Progenitor cell of endocrine pancreas (in vitro differentiated cells): ENCODE measurements around the gene PPP2R2B. TPM values are rescaled to one million over a fixed set of nuclear protein-coding genes. Genes with fewer than 3 reads are reported as not detected.

ENCODE experiments used
- DNase-seq: peaks from one replicate; pipeline ENCODE4 v3.0.0; 2021; ENCODE audit warnings: low spot score; ENCODE audit not compliant: unreplicated experiment
- H3K27ac Mint-ChIP-seq: 2 replicates; pipeline ENCODE4 v1.8.0; 2021; ENCODE audit warnings: mild to moderate bottlenecking, moderate library complexity, mixed read lengths
- H3K27me3 Mint-ChIP-seq: 2 replicates; pipeline ENCODE4 v1.8.0; 2021; ENCODE audit warnings: mixed read lengths
- H3K36me3 Mint-ChIP-seq: 2 replicates; pipeline ENCODE4 v1.8.0; 2022; ENCODE audit warnings: mixed read lengths; ENCODE audit not compliant: insufficient read depth
- H3K4me1 Mint-ChIP-seq: 2 replicates; pipeline ENCODE4 v1.8.0; 2021; ENCODE audit warnings: low read depth, mixed read lengths
- H3K4me3 Mint-ChIP-seq: 2 replicates; pipeline ENCODE4 v1.8.0; 2021; ENCODE audit warnings: low read depth, mild to moderate bottlenecking, moderate library complexity, mixed read lengths
- H3K9me3 Mint-ChIP-seq: 2 replicates; pipeline ENCODE4 v1.8.0; 2021; ENCODE audit warnings: low read depth, mixed read lengths
- long read RNA-seq: library from polyadenylated mRNA; unstranded; transcript quantifications from one replicate; pipeline ENCODE4 v2.0.0, GENCODE V29; 2020
- total RNA-seq: library from RNA; stranded (reverse); gene quantifications from 2 replicates; pipeline ENCODE4 v1.2.1, GENCODE V29; 2021
- TF ChIP-seq, protein P1 (sequence below): fragments of 200-600 bp; sonication (generic); IDR thresholded peaks from one replicate; pipeline ENCODE4 v1.5.0; 2021; ENCODE audit warnings: antibody characterized with exemption, mild to moderate bottlenecking; ENCODE audit not compliant: unreplicated experiment

Gene PPP2R2B
- total RNA-seq = 1.8 and 3.5 TPM in 2 replicates
- long read RNA-seq, full-length matches to known transcripts = 5 of 9 reads
- long read RNA-seq, partial matches to known transcripts = 2 of 9 reads
- long read RNA-seq, other reads (novel, unspliced or antisense) = 2 of 9 reads

DNA sequence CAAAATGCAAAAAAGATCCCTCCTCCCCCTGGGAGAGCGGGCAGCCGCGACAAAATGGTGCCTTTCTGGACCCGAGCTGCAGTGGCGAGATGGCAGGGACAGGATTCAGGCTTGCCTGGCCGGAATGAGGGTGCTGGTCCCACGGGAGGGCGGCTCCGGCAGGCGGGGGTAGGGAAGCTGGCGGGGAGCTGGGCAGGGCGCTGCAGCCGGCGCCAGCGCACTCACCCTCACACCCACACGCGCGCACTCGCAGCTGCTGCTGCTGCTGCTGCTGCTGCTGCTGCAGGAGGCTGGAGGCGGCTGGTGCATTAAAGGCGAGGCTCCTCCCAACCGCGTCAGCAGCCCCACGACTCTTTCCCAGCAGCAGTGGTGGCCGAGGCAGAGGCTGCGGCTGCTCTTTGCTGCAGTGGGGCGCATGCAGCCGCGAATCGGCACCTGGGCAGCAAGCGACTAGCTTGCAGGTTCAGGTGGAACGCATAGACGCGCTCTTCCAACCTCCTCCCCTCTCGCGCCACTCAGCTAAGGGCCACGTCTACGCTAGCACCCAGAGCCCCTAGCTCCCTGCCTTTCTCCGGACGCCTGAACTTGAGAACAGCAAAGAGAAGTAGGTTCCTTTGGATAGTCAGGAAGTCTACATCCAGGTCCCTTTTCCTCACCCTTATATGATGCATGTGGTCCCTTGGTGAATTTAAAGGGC is at the start of gene PPP2R2B:
PPP2R2B (minus strand) TSS at position 282 of the 697 bp plus-strand sequence.
- peak; percentile 40 for DNase-seq
- Mint-ChIP-seq H3K4me3 (peak within 1 kb of the TSS; percentile 80), H3K27me3 (peaks cover 65% of the 10 kb centered on the region), H3K27ac (peak within 1 kb of the TSS; percentile 85), H3K4me1 (peaks cover 7% of the 10 kb centered on the region), H3K9me3 (no peaks in the 10 kb centered on the region), H3K36me3 (no peaks in the 10 kb centered on the region)
- TF ChIP-seq, protein P1, sequence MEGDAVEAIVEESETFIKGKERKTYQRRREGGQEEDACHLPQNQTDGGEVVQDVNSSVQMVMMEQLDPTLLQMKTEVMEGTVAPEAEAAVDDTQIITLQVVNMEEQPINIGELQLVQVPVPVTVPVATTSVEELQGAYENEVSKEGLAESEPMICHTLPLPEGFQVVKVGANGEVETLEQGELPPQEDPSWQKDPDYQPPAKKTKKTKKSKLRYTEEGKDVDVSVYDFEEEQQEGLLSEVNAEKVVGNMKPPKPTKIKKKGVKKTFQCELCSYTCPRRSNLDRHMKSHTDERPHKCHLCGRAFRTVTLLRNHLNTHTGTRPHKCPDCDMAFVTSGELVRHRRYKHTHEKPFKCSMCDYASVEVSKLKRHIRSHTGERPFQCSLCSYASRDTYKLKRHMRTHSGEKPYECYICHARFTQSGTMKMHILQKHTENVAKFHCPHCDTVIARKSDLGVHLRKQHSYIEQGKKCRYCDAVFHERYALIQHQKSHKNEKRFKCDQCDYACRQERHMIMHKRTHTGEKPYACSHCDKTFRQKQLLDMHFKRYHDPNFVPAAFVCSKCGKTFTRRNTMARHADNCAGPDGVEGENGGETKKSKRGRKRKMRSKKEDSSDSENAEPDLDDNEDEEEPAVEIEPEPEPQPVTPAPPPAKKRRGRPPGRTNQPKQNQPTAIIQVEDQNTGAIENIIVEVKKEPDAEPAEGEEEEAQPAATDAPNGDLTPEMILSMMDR = no peak

DNA sequence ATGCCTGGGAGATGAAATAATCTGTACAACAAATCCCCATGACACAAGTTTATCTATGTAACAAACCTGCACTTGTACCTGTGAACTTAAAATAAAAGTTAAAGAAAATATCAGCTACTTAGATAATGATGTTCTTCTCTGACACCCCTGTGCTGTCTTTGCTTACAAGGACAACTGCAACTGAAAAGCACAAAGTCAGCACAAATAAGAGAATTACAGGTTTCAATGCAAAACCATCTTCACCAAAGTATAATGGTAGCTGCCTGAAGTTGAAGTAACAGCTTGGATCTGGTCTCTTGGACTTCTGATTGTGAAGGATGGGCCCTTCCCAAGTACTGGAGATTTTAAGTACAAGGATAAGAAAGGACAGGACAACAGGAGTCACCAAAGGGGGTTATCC is 45.6 kb upstream of the PPP2R2B start:
- no peaks in the 10 kb centered on the region for H3K36me3 Mint-ChIP-seq
- TF ChIP-seq, protein P1 = no peak
- H3K9me3 Mint-ChIP-seq = no peaks in the 10 kb centered on the region
- no peak for DNase-seq
- H3K27me3 Mint-ChIP-seq = peaks cover 5% of the 10 kb centered on the region
- H3K4me1 Mint-ChIP-seq = peaks cover 7% of the 10 kb centered on the region
- no peak overlapping the region for H3K4me3 Mint-ChIP-seq
- no peak overlapping the region for H3K27ac Mint-ChIP-seq

DNA sequence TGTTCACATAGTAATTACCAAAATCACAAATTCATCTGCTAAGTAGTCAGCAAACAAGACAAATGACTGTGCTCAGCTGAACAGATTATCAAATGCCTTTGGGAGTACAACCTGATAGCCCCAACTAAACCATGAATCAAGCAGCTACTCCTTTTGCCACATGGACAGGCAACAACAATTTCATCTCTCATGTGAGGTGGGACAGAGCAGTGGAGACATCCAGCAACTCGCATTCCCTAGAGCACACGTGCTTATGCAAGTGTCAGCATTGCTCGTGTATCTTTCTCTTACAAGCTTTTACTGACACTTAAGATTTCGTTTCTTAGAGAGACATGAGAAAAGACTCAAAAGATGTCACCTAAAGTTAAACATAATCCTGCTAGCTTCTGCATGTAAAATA is 42.7 kb upstream of the PPP2R2B start:
- H3K27ac Mint-ChIP-seq = no peak overlapping the region
- H3K36me3 Mint-ChIP-seq = no peaks in the 10 kb centered on the region
- peaks cover 10% of the 10 kb centered on the region for H3K4me1 Mint-ChIP-seq
- TF ChIP-seq, protein P1 = no peak
- no peak for DNase-seq
- H3K4me3 Mint-ChIP-seq = no peak overlapping the region
- peaks cover 5% of the 10 kb centered on the region for H3K27me3 Mint-ChIP-seq
- H3K9me3 Mint-ChIP-seq = no peaks in the 10 kb centered on the region

DNA sequence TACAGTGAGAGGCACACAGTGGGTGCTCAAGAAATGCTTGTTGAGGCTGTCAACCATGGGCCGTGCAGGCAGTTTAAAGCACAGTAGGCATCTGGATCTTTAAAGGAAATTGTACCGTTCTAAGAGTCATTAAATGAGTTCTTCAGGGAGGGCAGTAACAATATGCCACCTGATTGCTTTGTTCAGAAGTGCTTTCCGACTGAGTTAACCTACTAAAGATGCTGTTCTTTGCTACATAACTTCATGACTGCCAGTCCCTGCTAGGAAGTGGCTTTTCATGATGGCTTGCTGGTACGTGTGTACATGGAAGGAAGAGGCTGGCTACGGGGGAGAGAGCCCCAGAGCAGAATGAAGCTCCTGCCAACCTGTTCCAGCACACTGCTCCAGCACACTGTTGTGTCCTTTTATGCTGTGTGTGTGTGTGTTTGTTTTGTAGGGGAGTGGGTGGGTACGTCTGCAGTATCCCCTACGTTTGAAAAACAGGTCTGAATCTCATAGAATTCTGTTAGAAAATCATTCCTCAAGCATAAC is 41.9 kb upstream of the PPP2R2B start:
- H3K9me3 Mint-ChIP-seq = no peaks in the 10 kb centered on the region
- TF ChIP-seq, protein P1 = no peak
- H3K4me3 Mint-ChIP-seq = no peak overlapping the region
- peaks cover 5% of the 10 kb centered on the region for H3K27me3 Mint-ChIP-seq
- H3K27ac Mint-ChIP-seq = no peak overlapping the region
- no peaks in the 10 kb centered on the region for H3K36me3 Mint-ChIP-seq
- no peak for DNase-seq
- peaks cover 12% of the 10 kb centered on the region for H3K4me1 Mint-ChIP-seq

DNA sequence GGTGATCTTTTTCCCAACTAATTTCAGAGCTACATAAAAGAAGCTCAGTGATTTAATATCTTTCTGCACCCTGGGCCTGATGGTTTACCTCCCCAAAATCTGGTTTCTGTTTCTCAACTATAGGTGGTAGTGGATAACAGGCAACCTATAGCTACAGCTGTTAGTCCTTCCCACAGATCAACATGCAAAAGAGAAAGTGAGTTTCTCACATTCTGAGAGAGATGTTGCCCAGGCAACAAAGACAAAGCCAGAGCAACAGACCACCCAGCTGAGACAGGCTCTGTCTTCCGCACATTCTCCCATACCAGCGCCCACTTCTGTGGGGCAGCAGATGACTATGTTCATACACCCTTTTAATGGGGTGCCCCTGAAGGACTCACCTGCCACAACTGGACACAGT is 40.7 kb upstream of the PPP2R2B start:
- TF ChIP-seq, protein P1 = no peak
- no peaks in the 10 kb centered on the region for H3K36me3 Mint-ChIP-seq
- H3K27ac Mint-ChIP-seq = no peak overlapping the region
- H3K4me3 Mint-ChIP-seq = no peak overlapping the region
- no peaks in the 10 kb centered on the region for H3K9me3 Mint-ChIP-seq
- H3K27me3 Mint-ChIP-seq = peaks cover 5% of the 10 kb centered on the region
- peaks cover 14% of the 10 kb centered on the region for H3K4me1 Mint-ChIP-seq
- DNase-seq = no peak
